Right lobe of liver (tissue), 6 donors: ENCODE measurements around the gene VRK1. TPM values are rescaled to one million over a fixed set of nuclear protein-coding genes. Genes with fewer than 3 reads are reported as not detected.
"Not testable (repeated sequence)": the region's sequence is repeated elsewhere in the genome, so short reads cannot be mapped to it uniquely, and the experiment has no call there.

Source experiments
- ATAC-seq, 4 donors: fragments of 200-7000 bp; cut with Tn5 transposase; one replicate each; pipeline ENCODE4 v1.9.1; 2020; ENCODE audit warnings: mild to moderate bottlenecking in 4 of 4, moderate library complexity in 4 of 4
- DNase-seq, 3 donors: peaks; one replicate each; pipeline ENCODE4 v3.0.0-alpha.2; 2020
- H3K27ac ChIP-seq, 3 donors: fragments of 200-600 bp; one replicate each; pipeline ENCODE4 v1.8.0; 2022
- H3K27me3 ChIP-seq, 2 donors: fragments of 200-600 bp; one replicate each; pipeline ENCODE4 v1.8.0; 2022
- H3K36me3 ChIP-seq, 4 donors: fragments of 200-600 bp; sonication (generic) in 1 of 4; one replicate each; pipeline versions ENCODE4 v1.5.1 to v1.8.0; 2017 to 2022; ENCODE audit warnings: control low read depth in 1 of 4
- H3K4me1 ChIP-seq, 4 donors: fragments of 200-600 bp; sonication (generic) in 1 of 4; one replicate each; pipeline versions ENCODE4 v1.5.1 to v1.8.0; 2017 to 2022; ENCODE audit warnings: control low read depth in 1 of 4
- H3K4me3 ChIP-seq, 3 donors: fragments of 200-600 bp; one replicate each; pipeline ENCODE4 v1.8.0; 2022
- H3K9me3 ChIP-seq, 4 donors: fragments of 200-600 bp; sonication (generic) in 1 of 4; one replicate each; pipeline versions ENCODE4 v1.5.1 to v1.8.0; 2017 to 2022; ENCODE audit warnings: control low read depth in 1 of 4
- CTCF ChIP-seq, 4 donors: fragments of 200-600 bp in 3 of 4; fragments of 450-650 bp in 1 of 4; IDR thresholded peaks; one replicate each; pipeline versions ENCODE4 v1.5.1 to v1.8.0; 2016 to 2022; ENCODE audit warnings: antibody characterized with exemption in 4 of 4, mild to moderate bottlenecking in 2 of 4
- POLR2A ChIP-seq: fragments of 450-650 bp; IDR thresholded peaks from one replicate; pipeline ENCODE4 v1.6.1; 2017; ENCODE audit warnings: antibody characterized with exemption, mild to moderate bottlenecking
- WGBS: methylation state at CpG from one replicate; pipeline ENCODE4 v1.1.6; 2018; ENCODE audit warnings: low coverage, low lambda C conversion rate; ENCODE audit not compliant: insufficient coverage; ENCODE audit errors: missing lambda C conversion rate; 5-methylcytosine and 5-hydroxymethylcytosine counted together
- intact Hi-C, 2 donors: fragments of 100-400 bp; cut with DNase I; formaldehyde crosslinking; loops; one replicate each; pipeline versions ENCODE4 v1.11.2 to v1.14.1; 2022
- total RNA-seq, 6 experiments: library from RNA; depleted of rRNA in 2 of 6; stranded (reverse); fragments of >200 nt in 2 of 6; fragmentation: NEBNext Ultra II Directional in 3 of 6; extraction: Animal tissue kit (Norgen Biotek cat#: 25700) in 3 of 6; gene quantifications; one replicate each; pipeline versions ENCODE4 v1.1.0 to v1.2.4, GENCODE V29; 2016 to 2023
- donor health status: DM: no; HTN: yes; CAD: no.
- donor health status: DM: no; HTN: no; CAD: no.
- donor health status: DM: no; HTN: no; CAD: no.
- donor health status: DM: no; HTN: yes; CAD: no.
- donor health status: DM: no; HTN: yes; CAD: no.

Gene VRK1
- total RNA-seq, 6 experiments from 2014 or later: 1.8 to 6.9 (median 3.8) TPM

- DNase-seq: no peak
- intact Hi-C loops: no loop called here
- ATAC-seq: no peak
- TF ChIP-seq POLR2A: no peak
- no peak for TF ChIP-seq CTCF (IDR thresholded peaks at IDR 0.05)
- Histone ChIP-seq H3K4me3 (no peak overlapping the region), H3K9me3 (no peaks in the 10 kb centered on the region), H3K27ac (no peak overlapping the region), H3K4me1 (no peaks in the 10 kb centered on the region), H3K36me3 (no peaks in the 10 kb centered on the region), H3K27me3 (no peaks in the 10 kb centered on the region)
- WGBS: 38% methylated on average over 5 of the region's 7 CpGs
These were observed 39.7 kb upstream of the VRK1 start for GRCh38 chr14:96757456-96757855.

GRCh38 chr14:96761066-96761465, 36.1 kb upstream of the VRK1 start:
- DNase-seq (no peak), ATAC-seq (no peak)
- H3K4me1 ChIP-seq: no peaks in the 10 kb centered on the region
- no peak overlapping the region for H3K27ac ChIP-seq
- H3K27me3 ChIP-seq: no peaks in the 10 kb centered on the region
- H3K36me3 ChIP-seq: no peaks in the 10 kb centered on the region
- WGBS: 66% methylated on average over 6 of the region's 6 CpGs
- H3K9me3 ChIP-seq: no peaks in the 10 kb centered on the region
- no peak for TF ChIP-seq POLR2A
- no peak for TF ChIP-seq CTCF (IDR thresholded peaks at IDR 0.05)
- intact Hi-C loops: no loop called here
- H3K4me3 ChIP-seq: no peak overlapping the region

GRCh38 chr14:96762650-96763049, 34.5 kb upstream of the VRK1 start:
- no peak overlapping the region for H3K27ac ChIP-seq
- DNase-seq (no peak), ATAC-seq (peak; percentile 73 to 92 (median 86))
- no peak for TF ChIP-seq POLR2A
- no peak for TF ChIP-seq CTCF (IDR thresholded peaks at IDR 0.05)
- no peaks in the 10 kb centered on the region for H3K27me3 ChIP-seq
- no peaks in the 10 kb centered on the region for H3K9me3 ChIP-seq
- no peaks in the 10 kb centered on the region for H3K36me3 ChIP-seq
- no peaks in the 10 kb centered on the region for H3K4me1 ChIP-seq
- WGBS: 0% methylated on average over 3 of the region's 3 CpGs
- no peak overlapping the region for H3K4me3 ChIP-seq
- intact Hi-C loops: no loop called here

- H3K27me3 ChIP-seq: no peaks in the 10 kb centered on the region
- no peak for DNase-seq
- TF ChIP-seq CTCF (IDR thresholded peaks at IDR 0.05): no peak
- TF ChIP-seq POLR2A: no peak
- no peak for ATAC-seq
- 67% methylated on average over 2 of the region's 7 CpGs for WGBS
- H3K4me1 ChIP-seq: no peaks in the 10 kb centered on the region
- intact Hi-C loops: no loop called here
- H3K36me3 ChIP-seq: no peaks in the 10 kb centered on the region
- H3K4me3 ChIP-seq: no peak overlapping the region
- H3K9me3 ChIP-seq: no peaks in the 10 kb centered on the region
- no peak overlapping the region for H3K27ac ChIP-seq
These were observed 33.2 kb upstream of the VRK1 start for GRCh38 chr14:96764012-96764411.

- no CpG with 5 or more reads among the region's 1 CpG for WGBS
- intact Hi-C loops, H3K9me3 ChIP-seq: not testable (repeated sequence)
These were observed 32.0 kb upstream of the VRK1 start for GRCh38 chr14:96765205-96765604.

More at GRCh38 chr14:96765205-96765604, 32.0 kb upstream of the VRK1 start:
- not testable (repeated sequence) for H3K4me1 ChIP-seq, ATAC-seq, H3K27me3 ChIP-seq, H3K4me3 ChIP-seq, DNase-seq, H3K36me3 ChIP-seq, H3K27ac ChIP-seq
